CD14-positive monocyte (primary cell): ENCODE measurements around the gene KCNQ1. TPM values are rescaled to one million over a fixed set of nuclear protein-coding genes. Genes with fewer than 3 reads are reported as not detected.

Experiments used
- DNase-seq, 3 donors: peaks; one replicate each; pipeline ENCODE4 v3.0.0-alpha.2; 2011 to 2022
- H2AFZ ChIP-seq: 2 replicates; pipeline ENCODE4 v1.6.0; 2012; ENCODE audit warnings: mild to moderate bottlenecking, low read depth, low read length, inconsistent platforms; ENCODE audit not compliant: insufficient read depth, poor library complexity, severe bottlenecking
- H3K27ac ChIP-seq, 2 donors: 1 replicate in 1 of 2; 2 replicates in 1 of 2; pipeline ENCODE4 v1.5.1; 2012 to 2013; ENCODE audit warnings: low read length in 2 of 2, control low read depth in 1 of 2, inconsistent platforms in 1 of 2, low read depth in 1 of 2, mild to moderate bottlenecking in 1 of 2
- H3K27me3 ChIP-seq, 2 donors: one replicate each; pipeline versions ENCODE4 v1.6.0 to v1.6.1; 2011 to 2013; ENCODE audit warnings: low read length in 2 of 2; ENCODE audit not compliant: control insufficient read depth in 2 of 2, insufficient read depth in 2 of 2
- H3K36me3 ChIP-seq, 2 donors: replicated peaks in 1 of 2; 1 replicate in 1 of 2; 2 replicates in 1 of 2; pipeline versions ENCODE4 v1.5.1 to v1.6.1; 2012 to 2013; ENCODE audit warnings: low read length in 2 of 2, control low read depth in 1 of 2, inconsistent platforms in 1 of 2, mild to moderate bottlenecking in 1 of 2; ENCODE audit not compliant: insufficient read depth in 2 of 2, control insufficient read depth in 1 of 2
- H3K4me1 ChIP-seq, 2 donors: 1 replicate in 1 of 2; 2 replicates in 1 of 2; pipeline versions ENCODE4 v1.5.1 to v1.6.1; 2012 to 2013; ENCODE audit warnings: low read length in 2 of 2, control low read depth in 1 of 2, inconsistent platforms in 1 of 2, mild to moderate bottlenecking in 1 of 2, moderate library complexity in 1 of 2; ENCODE audit not compliant: insufficient read depth in 2 of 2, control insufficient read depth in 1 of 2
- H3K4me2 ChIP-seq: replicated peaks from 2 replicates; pipeline ENCODE3; 2012; ENCODE audit warnings: low read length, moderate library complexity, mild to moderate bottlenecking; ENCODE audit not compliant: poor library complexity, severe bottlenecking; ENCODE audit errors: extremely low read depth
- H3K4me3 ChIP-seq, 3 experiments: fragments of 200-600 bp in 1 of 3; sonication (generic) in 1 of 3; replicated peaks in 1 of 3; 1 replicate in 2 of 3; 2 replicates in 1 of 3; pipeline ENCODE4 v1.5.1; 2011 to 2013; ENCODE audit warnings: low read length in 3 of 3, mild to moderate bottlenecking in 3 of 3, control low read depth in 2 of 3, low read depth in 2 of 3, inconsistent platforms in 1 of 3, moderate library complexity in 1 of 3
- H3K79me2 ChIP-seq: 2 replicates; pipeline ENCODE4 v1.6.0; 2012; ENCODE audit warnings: mild to moderate bottlenecking, control low read depth, inconsistent platforms, low read length, moderate library complexity; ENCODE audit not compliant: insufficient read depth
- H3K9ac ChIP-seq: 2 replicates; pipeline ENCODE4 v1.6.0; 2017; ENCODE audit warnings: low read length, mild to moderate bottlenecking; ENCODE audit not compliant: insufficient read depth, poor library complexity, severe bottlenecking
- H3K9me3 ChIP-seq, 2 donors: replicated peaks in 1 of 2; 1 replicate in 1 of 2; 2 replicates in 1 of 2; pipeline versions ENCODE4 v1.5.1 to v1.6.1; 2012 to 2013; ENCODE audit warnings: low read length in 2 of 2, control low read depth in 1 of 2; ENCODE audit not compliant: control insufficient read depth in 1 of 2, insufficient read depth in 1 of 2
- H4K20me1 ChIP-seq: 2 replicates; pipeline ENCODE4 v1.6.0; 2012; ENCODE audit warnings: mild to moderate bottlenecking, low read length, control low read depth, moderate library complexity; ENCODE audit not compliant: insufficient read depth
- H3K27ac Mint-ChIP-seq, 7 donors: one replicate each; pipeline ENCODE4 v1.8.0; 2020; ENCODE audit warnings: mild to moderate bottlenecking in 7 of 7, mixed read lengths in 7 of 7, moderate library complexity in 6 of 7, inconsistent platforms in 2 of 7
- H3K27me3 Mint-ChIP-seq, 3 donors: one replicate each; pipeline ENCODE4 v1.8.0; 2021 to 2022; ENCODE audit warnings: low read depth in 3 of 3, mild to moderate bottlenecking in 3 of 3, mixed read lengths in 3 of 3, moderate library complexity in 3 of 3, inconsistent platforms in 1 of 3
- H3K36me3 Mint-ChIP-seq, 2 donors: one replicate each; pipeline ENCODE4 v1.8.0; 2020; ENCODE audit warnings: mixed read lengths in 2 of 2, inconsistent platforms in 1 of 2, mild to moderate bottlenecking in 1 of 2
- H3K4me1 Mint-ChIP-seq: one replicate; pipeline ENCODE4 v1.8.0; 2020; ENCODE audit warnings: mild to moderate bottlenecking, mixed read lengths
- H3K4me3 Mint-ChIP-seq, 2 donors: one replicate each; pipeline ENCODE4 v1.8.0; 2020; ENCODE audit warnings: mild to moderate bottlenecking in 2 of 2, mixed read lengths in 2 of 2, moderate library complexity in 1 of 2
- H3K9me3 Mint-ChIP-seq, 7 donors: one replicate each; pipeline ENCODE4 v1.8.0; 2020 to 2022; ENCODE audit warnings: mixed read lengths in 7 of 7, mild to moderate bottlenecking in 6 of 7, moderate library complexity in 6 of 7, inconsistent platforms in 2 of 7
- CTCF ChIP-seq: fragments of 200-600 bp; IDR thresholded peaks from one replicate; pipeline ENCODE4 v1.8.0; 2022; ENCODE audit warnings: antibody characterized with exemption, mild to moderate bottlenecking
- WGBS: methylation state at CpG from one replicate; pipeline ENCODE4 v1.1.5; 2013; ENCODE audit warnings: missing lambda C conversion rate; ENCODE audit not compliant: insufficient coverage; 5-methylcytosine and 5-hydroxymethylcytosine counted together
- intact Hi-C, 2 donors: fragments of 100-400 bp; cut with micrococcal nuclease; formaldehyde crosslinking; loops; one replicate each; pipeline versions ENCODE4 v1.15.0 to v1.15.1; 2023
- polyA plus RNA-seq, 3 donors: library from polyadenylated mRNA; depleted of rRNA in 1 of 3; unstranded in 2 of 3; stranded (reverse) in 1 of 3; fragments of 300-500 nt in 2 of 3; fragments of >200 nt in 1 of 3; fragmentation: Illumina TruSeq in 2 of 3; gene quantifications; 1 replicate in 2 of 3; 2 replicates in 1 of 3; pipeline ENCODE4 v1.2.3, GENCODE V29; 2012 to 2021

Gene KCNQ1
- polyA plus RNA-seq, 3 donors: 14.9 to 31.8 (median 21.6) TPM

GRCh38 chr11:2641623-2642022, 196.8 kb downstream of the KCNQ1 start:
- no peaks in the 10 kb centered on the region for H3K79me2 ChIP-seq
- intact Hi-C loops: no loop called here

GRCh38 chr11:2643746-2644145, 198.9 kb downstream of the KCNQ1 start:
- no peak overlapping the region for H3K4me3 Mint-ChIP-seq
- H3K4me1 Mint-ChIP-seq: no peaks in the 10 kb centered on the region
- peaks cover 32% of the 10 kb centered on the region for H4K20me1 ChIP-seq
- no peak overlapping the region for H3K4me3 ChIP-seq
- no peak overlapping the region for H3K9ac ChIP-seq
- H3K36me3 Mint-ChIP-seq: peaks cover 18 to 22% of the 10 kb centered on the region in 2 donors
- no peak overlapping the region for H3K27ac Mint-ChIP-seq
- no peak overlapping the region for H3K27ac ChIP-seq
- H3K9me3 ChIP-seq: peaks cover 41 to 50% of the 10 kb centered on the region in 2 donors
- no peaks in the 10 kb centered on the region for H3K27me3 ChIP-seq
- H3K36me3 ChIP-seq: peaks cover 0 to 6% of the 10 kb centered on the region in 2 donors
- H3K4me2 ChIP-seq: no peak overlapping the region
- TF ChIP-seq CTCF: no peak
- H3K27me3 Mint-ChIP-seq: peaks cover 0 to 8% (median 1%) of the 10 kb centered on the region in 3 donors
- no peaks in the 10 kb centered on the region for H3K4me1 ChIP-seq
- intact Hi-C loops: no loop called here
- DNase-seq: no peak
- H2AFZ ChIP-seq: no peak overlapping the region
- peaks cover 51 to 89% (median 67%) of the 10 kb centered on the region in 7 donors for H3K9me3 Mint-ChIP-seq
- 100% methylated on average over 1 of the region's 3 CpGs for WGBS
- H3K79me2 ChIP-seq: no peaks in the 10 kb centered on the region

More at GRCh38 chr11:2641623-2642022, 196.8 kb downstream of the KCNQ1 start:
- Mint-ChIP-seq H3K36me3 (peaks cover 18 to 19% of the 10 kb centered on the region in 2 donors), H3K27me3 (peaks cover 1 to 8% (median 5%) of the 10 kb centered on the region in 3 donors), H3K4me3 (no peak overlapping the region), H3K27ac (no peak overlapping the region), H3K4me1 (no peaks in the 10 kb centered on the region), H3K9me3 (peaks cover 58 to 86% (median 70%) of the 10 kb centered on the region in 7 donors)
- peaks cover 37 to 46% of the 10 kb centered on the region in 2 donors for H3K9me3 ChIP-seq
- no peak overlapping the region for H3K27ac ChIP-seq
- H3K36me3 ChIP-seq: peaks cover 0 to 6% of the 10 kb centered on the region in 2 donors
- H3K4me1 ChIP-seq: no peaks in the 10 kb centered on the region
- DNase-seq: no peak
- H3K9ac ChIP-seq: no peak overlapping the region
- no peak overlapping the region for H3K4me3 ChIP-seq
- no peak for TF ChIP-seq CTCF
- H3K4me2 ChIP-seq: no peak overlapping the region
- no peak overlapping the region for H2AFZ ChIP-seq
- H3K27me3 ChIP-seq: no peaks in the 10 kb centered on the region
- H4K20me1 ChIP-seq: peaks cover 18% of the 10 kb centered on the region
- WGBS: no CpG with 5 or more reads among the region's 1 CpG
